OCI-LY3 (cell line): ENCODE data around the gene KLB.

Source experiments
- CTCF ChIP-seq: fragments of 200-600, 300-600 bp; sonication (generic); IDR thresholded peaks from 2 replicates; pipeline ENCODE4 v1.5.1; 2014; ENCODE audit warnings: antibody characterized with exemption, low read length, low read depth
- EZH2phosphoT487 ChIP-seq: fragments of 200-600 bp; shearing (Covaris generic); IDR thresholded peaks from 2 replicates; pipeline ENCODE4 v1.6.1; 2018; ENCODE audit warnings: antibody characterized with exemption, mixed run types, low read depth

DNA sequence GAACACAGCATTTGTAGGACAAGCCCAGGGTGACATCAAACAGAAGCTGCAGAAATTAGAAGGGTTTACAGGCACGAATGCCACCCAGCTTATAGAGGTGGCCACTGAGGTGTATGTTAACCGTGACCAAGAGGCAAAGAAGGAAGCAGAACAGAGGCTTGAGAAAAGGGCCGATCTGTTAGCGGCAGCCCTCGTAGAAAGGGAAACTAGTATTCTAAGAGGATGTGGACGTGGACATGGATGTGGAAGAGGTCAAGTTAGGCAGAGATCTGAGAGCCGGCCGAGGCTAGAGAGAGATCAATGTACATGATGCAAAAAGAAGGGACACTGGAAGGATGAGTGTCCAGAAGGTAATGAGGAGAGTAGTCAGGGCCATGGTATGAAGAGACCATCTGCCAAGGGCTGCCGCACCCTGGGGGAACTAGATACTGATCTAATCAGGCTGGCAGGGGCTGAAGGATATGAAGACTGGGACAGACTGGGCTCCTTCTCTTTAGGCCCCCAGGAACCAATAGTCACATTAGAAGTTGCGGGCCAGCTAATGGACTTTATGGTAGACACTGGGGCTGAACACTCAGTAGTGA lies 79.6 kb downstream of the KLB start:
- TF ChIP-seq CTCF (no peak), EZH2phosphoT487 (no peak)
